CD4-positive, alpha-beta T cell treated with Interleukin-17A for 4 hours (primary cell): ENCODE measurements around the gene TSR1.
"Not testable (repeated sequence)": the region's sequence is repeated elsewhere in the genome, so short reads cannot be mapped to it uniquely, and the experiment has no call there.

ENCODE experiments used
- DNase-seq: peaks from one replicate; pipeline ENCODE4 v3.0.0-alpha.2; 2020; ENCODE audit warnings: mixed read lengths

The TSR1 gene

DNA sequence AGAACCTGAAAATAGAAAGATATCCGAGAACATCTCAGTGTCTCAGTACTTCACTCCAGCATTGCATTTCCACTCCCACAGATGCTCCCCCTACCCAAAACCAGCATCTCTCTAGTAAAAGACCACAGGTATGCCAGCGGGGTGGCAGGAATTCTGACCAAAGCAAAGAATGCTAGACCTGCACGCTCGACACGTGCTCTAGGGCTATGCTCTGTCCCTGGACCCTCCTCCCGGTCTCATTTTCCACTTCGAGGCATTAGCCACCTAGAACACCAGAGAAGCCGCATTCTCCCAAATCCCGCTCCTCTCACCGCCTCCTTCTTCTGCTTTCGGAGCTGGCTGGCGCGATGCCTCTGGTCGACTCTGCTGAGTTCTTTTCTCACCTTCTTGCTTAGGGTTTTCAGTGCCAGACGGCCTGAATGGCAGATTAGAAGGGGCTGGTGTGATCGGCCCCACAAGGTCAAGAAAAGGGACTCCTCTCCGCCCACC lies 487 bp downstream of the TSR1 start:
- DNase-seq = peak; percentile 5

DNA sequence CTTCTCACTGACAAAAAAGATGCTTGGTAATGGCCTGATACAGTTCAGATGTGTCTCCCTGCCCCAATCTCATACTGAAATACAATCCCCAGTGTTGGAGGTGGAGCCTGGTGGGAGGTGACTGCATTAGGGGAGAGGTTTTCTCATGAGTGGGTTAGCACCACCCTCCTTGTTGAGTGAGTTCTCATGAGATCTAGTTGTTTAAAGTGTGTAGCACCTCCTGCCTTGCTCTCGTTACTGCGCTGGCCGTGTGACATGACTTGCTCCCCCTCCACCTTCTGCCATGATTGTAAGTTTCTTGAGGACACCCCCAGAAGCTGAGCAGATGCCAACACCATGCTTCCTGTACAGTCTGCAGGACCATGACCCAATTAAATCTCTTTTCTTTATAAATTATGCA lies 5.0 kb downstream of the TSR1 start:
- DNase-seq = no peak

DNA sequence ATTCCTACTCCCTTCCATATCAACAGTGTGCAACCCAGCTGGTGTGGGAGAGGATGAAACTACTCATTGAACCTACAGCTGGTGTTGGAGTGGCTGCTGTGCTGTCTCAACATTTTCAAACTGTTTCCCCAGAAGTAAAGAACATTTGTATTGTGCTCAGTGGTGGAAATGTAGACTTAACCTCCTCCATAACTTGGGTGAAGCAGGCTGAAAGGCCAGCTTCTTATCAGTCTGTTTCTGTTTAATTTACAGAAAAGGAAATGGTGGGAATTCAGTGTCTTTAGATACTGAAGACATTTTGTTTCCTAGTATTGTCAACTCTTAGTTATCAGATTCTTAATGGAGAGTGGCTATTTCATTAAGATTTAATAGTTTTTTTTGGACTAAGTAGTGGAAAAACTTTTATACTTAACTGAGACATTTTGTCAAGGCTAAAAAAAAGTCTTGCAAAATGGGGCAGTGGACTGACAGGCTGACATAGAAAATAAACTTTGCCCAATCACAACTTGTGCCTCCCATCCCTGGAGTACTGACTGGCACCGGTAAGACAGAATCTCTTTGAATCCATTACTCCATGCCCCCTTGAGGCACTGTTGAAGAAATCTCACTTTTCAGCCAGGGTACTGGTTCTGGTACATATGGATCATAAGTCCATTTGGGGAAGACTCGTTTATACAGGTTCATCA lies 12.5 kb downstream of the TSR1 start:
- no peak for DNase-seq

DNA sequence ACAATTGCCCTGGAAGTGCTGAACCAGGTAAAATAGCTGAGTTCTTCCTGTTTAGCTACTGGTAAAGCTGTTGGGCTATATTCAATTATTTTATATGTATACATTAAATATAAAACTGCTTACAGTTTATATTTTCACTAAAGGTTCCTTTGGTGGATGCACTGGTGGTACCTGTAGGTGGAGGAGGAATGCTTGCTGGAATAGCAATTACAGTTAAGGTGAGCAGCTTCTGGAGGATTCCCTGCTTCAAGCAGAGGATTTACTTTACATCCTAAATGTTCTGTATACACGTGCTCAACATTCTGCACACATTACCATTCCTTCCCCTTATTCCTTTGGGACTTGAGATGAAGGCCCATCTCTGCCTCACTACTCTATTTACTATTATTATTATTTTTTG lies 14.9 kb downstream of the TSR1 start:
- no peak for DNase-seq

DNA sequence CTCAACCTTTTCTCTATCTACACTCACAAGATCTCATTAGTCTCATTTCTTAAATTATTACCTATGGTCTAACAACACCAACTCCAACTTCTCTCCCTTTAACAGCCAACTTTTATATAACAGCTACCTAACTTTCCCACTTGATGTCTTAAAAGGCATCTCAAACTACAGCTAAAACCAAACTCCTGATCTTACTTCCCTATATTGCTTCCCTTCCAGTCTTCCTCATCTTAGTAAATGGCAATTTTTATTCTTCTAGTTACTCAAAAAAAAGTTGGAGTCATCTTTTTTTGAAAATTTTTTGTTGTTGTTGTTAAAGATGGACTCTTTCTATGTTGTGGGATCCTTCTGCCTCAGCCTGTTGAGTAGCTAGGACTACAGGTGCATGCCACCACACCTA lies 17.2 kb downstream of the TSR1 start:
- DNase-seq = no peak

DNA sequence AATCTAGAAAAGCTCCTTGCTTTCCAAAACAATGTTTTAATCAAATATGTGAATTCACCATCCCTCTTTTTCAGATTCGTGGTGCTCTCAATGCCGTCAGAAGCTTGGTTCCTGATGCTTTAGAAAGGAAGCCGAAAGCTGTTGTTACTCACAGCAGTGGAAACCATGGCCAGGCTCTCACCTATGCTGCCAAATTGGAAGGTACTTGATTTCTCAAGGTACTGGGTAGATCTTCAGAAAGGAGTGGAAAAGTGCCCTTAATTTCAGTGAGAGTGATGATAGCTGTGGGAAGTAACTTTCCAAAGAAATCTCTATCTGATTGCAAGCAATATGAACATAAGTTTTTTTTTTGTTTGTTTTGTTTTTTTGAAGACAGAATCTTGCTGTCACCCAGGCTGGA lies 18.5 kb downstream of the TSR1 start:
- no peak for DNase-seq

DNA sequence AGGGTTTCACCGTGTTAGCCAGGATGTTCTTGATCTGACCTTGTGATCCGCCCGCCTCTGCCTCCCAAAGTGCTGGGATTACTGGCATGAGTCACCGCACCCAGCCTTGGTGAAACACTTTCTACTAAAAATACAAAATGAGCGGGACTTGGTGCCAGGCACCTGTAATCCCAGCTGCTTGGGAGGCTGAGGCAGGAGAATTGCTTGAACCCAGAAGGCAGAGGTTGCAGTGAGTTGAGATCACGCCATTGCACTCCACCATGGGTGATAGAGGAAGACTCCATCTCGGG lies 19.4 kb downstream of the TSR1 start:
- DNase-seq = not testable (repeated sequence)

DNA sequence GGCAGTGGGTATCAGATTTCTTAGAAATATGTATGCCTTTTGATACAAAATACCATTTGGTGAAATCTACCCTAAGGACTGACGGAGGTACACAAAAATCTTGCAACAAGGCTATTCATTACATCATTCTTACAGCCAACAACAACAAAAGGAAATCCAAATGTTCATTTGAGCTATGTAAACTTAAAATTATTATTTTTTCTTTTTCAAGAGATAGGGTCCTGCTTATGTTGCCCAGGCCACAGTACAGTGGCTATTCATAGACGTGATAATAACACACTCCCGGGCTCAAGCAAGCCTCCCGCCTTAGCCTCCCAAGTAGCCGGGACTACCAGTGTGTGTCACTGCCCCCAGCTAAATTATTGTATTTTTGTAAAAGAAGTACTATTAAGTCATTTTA lies 23.5 kb downstream of the TSR1 start:
- DNase-seq = no peak

DNA sequence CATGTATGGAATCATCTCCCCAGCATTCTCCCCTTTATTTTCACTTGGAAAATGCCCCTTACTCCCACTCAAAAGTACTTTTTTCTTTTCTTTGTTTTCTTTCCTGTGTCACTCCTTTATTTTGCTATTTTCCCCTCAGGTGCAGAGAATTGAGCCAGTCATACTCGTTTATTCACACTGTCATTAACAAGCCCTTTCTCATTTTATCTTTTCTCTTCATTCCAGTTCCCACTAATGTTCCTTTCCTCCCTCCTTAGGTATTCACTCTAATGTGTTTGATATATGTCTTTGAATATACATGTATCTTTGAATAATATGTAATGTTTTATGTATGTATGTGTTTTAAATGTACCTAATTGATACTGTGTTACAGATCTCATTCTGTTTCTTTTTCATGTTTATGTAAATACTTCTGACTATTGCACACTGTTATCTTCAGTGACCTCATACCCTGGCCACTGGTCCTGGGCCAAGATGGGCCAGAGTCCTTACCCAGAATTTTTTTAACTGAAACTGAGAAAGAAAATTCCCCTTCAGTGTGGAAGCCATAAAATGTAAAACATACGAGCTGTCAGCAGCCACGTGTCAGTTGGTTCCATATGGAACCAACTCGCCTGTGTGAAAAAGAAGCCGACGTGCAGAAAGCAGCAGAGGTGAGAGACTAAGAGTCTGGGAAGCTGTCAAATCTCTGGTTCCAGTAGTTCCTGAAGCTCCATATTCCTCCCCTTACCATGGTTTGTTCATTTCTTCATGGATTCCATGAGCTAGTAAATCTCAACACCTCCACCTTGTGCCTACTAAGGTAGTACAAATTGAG lies 26.7 kb downstream of the TSR1 start:
- DNase-seq = no peak

DNA sequence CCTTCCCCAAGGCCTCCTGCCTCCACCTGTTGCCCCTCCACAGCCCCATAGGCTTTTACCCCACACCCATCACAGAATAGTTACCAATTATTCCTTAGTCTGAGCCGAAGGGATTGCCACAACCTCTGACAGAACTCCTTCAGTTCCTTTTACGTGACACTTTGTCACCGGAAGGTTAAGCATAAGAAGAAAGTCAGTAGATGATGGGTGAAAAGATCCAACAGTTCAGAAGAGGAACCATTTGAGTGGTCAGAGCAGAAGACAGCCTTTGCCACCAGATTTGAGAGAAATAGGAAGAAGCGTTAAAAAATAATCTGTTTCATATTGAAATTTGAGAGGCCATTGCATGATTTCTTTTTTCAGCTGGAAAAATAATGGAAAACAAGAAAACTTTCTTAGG lies 31.3 kb downstream of the TSR1 start:
- DNase-seq = no peak

DNA sequence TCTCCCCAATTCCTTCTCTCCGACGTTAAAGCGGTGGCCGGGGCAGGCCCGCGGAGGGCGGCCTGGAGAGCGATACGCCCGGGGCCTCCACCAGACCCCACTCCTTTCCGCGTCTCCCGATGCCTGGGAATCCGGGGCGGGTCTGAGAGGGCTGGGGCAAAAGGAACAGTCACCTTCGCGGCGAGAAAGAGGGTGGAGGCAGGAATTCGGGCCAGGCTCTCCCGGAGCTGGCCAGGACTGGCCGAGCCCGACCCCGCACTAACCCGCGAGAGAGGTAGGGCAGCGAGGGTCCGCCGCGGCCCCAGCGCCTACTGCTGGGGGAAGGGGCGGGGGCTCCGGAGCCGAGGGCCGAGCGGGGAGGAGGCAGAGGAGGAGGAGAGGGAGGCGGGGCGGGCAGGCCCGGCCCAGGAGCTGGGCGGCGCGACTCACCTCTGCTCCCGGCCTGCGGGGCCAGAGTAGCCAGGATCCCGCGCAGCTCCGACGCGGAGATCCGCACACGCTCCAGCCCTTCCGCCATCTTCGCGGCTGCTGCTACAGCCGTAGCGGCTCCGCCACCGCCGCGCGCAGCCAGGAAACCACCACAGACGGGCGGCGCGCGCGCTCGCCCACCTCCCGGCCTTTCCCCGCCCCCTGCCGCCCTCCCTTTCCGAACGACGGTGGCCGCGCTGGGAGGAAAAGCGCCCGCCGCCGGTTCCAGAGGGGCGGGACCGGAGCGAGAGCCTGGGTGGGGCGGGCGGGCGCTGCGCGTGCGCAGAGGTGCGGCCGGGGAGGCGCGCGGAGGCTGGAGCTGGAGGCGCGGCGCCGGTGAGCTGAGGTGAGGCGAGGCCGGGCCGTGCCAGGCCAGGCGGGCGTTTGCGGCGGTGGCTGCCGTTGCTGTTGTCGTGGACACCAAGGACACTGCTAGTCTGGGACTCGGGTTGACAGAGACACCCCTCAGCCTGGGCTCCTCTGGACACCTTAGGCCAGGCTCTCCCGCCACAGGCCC lies 32.8 kb downstream of the TSR1 start, which contains the start of the genes SMG6 and SRR:
Gene SMG6 (minus strand): TSS at position 582 of the 985 bp plus-strand sequence. CDS start 65 bp downstream, at position 517.
Gene SRR (plus strand): TSS at position 747 of the 985 bp plus-strand sequence. CDS start 11,611 bp downstream, outside the sequence.
- DNase-seq = peak; percentile 97

DNA sequence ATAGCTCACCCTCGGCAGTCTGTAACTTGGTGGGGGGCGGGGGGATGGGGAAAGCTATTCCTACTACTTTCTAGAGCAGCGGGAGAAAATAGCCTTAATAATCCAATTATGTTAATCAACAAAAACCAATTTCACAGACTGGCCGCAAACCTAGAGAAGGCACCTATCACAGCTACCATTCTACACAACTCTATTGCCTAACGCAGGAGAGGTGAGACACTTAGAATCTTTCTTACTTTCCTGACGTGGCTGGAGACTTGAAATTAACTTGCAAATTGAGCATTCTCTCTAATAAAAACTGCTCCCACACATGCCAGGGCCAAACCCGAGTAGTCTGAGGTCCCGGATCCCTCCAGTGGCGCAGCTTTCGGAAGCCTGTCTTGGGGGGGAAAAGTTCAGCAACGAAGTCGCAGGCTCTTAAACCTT lies 33.5 kb downstream of the TSR1 start:
- DNase-seq = no peak

DNA sequence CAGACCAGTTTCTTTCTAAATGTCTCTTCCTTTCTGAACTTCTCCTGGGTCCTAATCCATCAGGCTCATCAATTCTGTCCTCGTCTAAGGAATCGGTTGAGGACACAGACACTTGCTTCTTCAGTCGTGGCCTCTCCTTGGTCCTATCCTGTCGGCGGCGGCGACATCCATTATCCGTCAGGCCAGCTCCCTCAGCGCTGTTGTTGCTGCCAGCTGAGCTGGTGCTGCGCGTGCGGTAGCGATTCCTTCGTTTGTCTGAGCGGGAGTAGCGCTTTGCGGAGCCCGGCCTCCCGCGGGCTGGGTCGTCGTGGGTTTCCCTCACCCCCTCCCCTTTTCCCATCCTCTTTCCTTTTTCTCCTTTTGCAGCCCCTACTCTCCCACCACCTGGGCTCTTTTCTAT lies 36.5 kb downstream of the TSR1 start:
- DNase-seq = no peak

DNA sequence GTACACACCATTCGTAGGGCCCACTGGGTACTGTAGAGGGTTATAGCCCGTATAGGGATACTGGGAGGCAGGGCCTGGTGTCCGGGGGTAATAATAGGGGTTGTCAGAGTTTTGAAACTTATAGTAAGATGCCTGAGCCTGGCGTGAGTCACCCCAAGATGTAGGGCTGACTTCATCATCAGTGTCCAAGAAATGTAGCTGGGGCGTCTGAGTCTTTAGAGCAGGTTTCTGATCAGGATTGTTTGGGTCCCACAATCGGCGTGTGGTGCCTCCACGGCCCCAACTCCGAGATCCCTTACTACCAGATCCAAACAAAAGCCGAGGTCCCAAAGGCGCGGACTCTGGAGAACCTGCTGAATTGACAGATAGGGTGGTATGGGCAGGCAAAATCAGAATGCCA lies 37.1 kb downstream of the TSR1 start:
- DNase-seq = no peak

DNA sequence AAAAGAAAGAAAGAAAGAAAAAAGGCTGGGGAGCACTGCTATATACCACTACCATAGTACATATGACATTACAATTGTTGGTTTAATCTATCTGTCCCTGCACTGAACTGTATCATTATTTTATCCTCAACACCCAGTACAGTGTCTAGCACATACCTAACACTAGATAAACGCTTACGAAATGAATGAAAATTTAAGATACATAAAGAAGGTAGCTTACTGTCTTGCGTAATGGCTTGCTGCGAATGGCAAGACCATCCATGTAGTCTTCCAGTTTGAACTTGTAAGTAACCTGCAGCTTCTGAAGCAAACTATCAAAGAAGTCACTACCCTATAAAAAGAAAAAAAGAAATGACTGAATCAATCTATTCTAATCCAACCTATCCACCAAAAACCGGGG lies 39.2 kb downstream of the TSR1 start:
- DNase-seq = no peak

DNA sequence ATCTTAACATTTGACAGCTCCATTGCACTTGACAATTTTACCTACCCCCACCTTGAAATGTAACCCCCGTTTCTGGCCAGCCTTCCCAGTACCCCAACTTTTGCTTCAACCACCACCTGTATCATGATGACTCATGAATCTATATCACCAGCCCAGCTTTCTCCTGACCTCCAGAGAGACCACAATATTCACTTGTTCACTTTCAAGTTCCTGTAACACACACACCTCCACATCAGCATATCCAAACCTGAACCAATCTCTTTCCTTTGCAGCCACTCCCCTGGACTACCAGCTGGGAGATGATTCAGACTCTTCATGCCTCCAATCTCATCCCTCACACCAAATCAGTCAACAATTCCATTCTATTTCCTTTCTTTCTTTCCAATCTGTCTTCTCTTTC lies 40.7 kb downstream of the TSR1 start:
- no peak for DNase-seq

DNA sequence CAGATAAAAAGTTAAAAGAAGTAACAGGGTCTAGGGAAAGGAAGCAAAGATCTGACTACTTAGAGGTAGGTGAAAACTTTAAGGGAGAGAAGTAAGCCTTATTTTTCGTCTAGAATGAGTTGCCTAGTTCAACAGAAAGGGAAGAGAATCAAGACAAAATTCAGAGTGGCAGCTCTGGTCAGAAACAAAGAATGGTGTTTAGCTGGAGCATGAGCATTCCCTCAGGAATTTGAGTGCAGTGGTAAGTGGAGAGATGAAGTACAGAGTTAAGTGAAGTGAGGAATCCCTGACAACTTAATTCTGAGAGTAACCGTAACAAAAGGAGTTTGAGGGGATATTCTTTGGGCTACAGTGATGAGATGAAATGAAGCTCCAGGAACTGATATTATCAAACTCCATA lies 44.2 kb downstream of the TSR1 start:
- DNase-seq = no peak

DNA sequence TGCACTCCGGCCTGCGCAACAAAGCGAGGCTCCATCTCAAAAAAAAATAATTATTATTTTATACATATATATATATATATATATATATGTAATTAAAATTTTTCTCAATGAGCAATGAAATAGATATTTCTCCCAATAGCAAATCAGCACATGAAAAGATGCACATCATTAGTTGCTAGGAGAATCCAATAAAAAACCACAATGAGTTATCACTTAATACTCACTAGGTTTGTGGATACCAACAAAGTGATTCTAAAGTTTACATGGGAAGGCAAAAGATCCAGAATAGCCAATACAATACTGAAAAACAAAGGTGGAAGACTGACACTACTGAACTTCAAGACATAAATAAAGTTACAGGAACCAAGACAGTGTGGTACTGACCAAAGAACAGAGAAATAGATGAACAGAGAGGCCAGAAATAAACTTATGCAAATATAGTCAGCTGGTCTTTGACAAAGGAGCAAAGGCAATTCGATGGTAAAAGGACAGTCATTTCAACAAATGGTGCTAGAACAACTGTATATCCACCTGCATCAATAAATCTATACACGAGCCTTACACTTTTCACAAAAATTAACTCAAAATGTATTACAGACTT lies 46.3 kb downstream of the TSR1 start:
- DNase-seq = no peak

DNA sequence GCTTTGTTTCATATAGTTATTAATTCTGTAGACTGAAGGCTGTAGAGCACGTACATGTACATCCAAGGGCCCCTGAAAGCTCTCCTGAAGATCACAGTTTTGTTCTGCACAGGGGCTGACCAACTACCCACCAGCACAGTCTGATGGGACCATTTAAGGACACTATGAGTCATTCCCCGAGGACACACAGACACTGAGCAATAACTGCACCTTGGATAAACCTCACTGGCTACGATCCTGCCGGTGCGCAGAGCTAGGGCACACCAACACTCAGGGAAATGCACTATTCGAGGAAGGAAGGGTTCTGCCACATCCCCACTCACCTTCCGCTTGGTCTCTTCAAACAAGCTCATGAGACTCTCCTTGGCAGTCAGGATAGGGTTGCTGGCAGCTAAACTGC lies 53.0 kb downstream of the TSR1 start:
- no peak for DNase-seq

DNA sequence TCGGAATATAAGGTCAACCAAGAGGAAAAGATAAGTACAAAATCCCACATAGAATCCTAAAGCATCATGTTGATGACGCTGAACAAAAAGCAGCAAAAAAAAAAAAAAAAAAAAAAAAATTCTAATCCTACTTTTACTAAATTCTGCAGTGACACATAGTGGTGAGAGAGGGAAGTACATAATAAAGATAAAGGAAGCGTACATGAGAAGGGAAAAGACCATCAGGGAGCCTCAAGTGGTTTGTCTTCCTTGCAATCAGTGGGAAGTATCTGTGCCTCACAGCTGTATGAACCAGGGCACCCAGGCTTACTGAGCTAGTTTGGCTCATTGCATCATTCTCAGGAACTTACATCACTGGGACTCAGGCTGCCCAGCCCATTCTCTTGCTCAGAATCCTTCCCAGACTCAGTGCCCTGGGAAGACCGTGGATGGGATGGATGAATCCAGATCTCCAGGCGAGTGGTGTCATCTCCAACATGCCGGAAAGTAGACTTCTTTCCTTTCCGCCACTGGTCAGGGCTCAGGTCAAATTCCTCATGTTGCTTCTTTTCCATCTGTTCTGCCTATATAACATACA lies 53.9 kb downstream of the TSR1 start:
- DNase-seq = no peak

DNA sequence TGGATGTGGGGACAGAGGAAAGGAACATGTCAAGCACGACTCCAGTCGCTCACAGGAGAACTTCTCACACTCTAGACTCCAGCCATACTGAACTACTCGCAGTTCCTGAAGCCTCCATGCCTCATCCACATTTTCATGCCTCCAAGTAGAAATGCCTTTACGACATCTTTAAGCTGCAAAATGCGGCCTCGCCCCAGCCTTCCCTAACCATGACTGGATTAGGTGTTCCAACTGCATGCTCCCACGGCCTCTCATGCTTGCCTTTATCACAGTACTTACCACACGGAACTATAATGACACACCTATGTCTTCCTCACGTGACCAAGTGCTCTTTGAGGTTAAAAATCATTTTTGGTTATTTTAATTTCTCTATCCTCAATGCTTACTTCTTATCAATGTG lies 56.5 kb downstream of the TSR1 start:
- DNase-seq = no peak

DNA sequence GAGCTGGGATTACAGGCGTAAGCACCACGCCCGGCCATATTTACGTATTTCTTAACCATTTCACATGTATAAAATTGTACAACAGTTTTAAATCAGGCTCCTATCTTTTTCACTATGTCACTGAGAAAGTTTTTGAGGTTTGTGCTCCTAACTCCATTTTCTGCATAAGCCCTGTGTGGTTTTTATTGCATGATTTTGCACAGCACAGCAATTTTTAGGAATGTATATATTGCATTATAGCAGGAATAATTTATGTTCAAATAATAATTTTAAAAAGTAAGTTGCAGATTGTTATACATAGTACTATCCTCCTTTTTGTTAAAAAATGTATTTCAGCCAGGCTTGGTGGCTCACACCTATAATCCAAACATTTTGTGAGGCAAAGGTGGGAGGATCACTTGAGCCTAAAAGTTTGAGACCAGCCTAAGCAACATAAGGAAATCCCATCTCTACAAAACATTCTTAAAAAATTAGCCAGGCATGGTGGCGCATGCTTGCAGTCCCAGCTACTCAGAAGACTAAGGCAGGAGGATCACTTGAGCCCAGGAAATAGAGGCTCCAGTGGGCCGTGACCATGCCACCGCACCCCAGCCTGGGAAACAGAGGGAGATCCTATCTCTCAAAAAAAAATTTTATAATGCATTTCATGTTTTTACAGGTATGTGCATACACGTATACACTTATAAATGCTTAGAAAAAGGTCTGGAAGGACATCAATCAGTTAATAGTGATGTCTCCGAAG lies 58.7 kb downstream of the TSR1 start:
- no peak for DNase-seq
